Activated T-cell treated with anti-CD3 and anti-CD28 coated beads, Interleukin-2, amount 50 U/mL, for 72 hours (primary cell): ENCODE results near the gene NOX4. TPM values are rescaled to one million over a fixed set of nuclear protein-coding genes. Genes with fewer than 3 reads are reported as not detected.

Experiments used
- ATAC-seq, 2 donors: fragments of 150-1000 bp; cut with Tn5 transposase; replicated peaks in 1 of 2; 2 replicates each; pipeline ENCODE4 v1.10.0; 2021; ENCODE audit warnings: moderate library complexity in 2 of 2, mild to moderate bottlenecking in 1 of 2
- DNase-seq, 2 donors: peaks; one replicate each; pipeline ENCODE4 v3.0.0; 2021 to 2022; ENCODE audit warnings: mixed read lengths in 1 of 2
- H3K27ac Mint-ChIP-seq: one replicate; pipeline ENCODE4 v1.8.0; 2022; ENCODE audit warnings: mild to moderate bottlenecking, moderate library complexity, mixed read lengths
- H3K27me3 Mint-ChIP-seq: one replicate; pipeline ENCODE4 v1.8.0; 2022; ENCODE audit warnings: low read depth, mixed read lengths
- H3K36me3 Mint-ChIP-seq, 2 donors: one replicate each; pipeline ENCODE4 v1.8.0; 2022; ENCODE audit warnings: mixed read lengths in 2 of 2, mild to moderate bottlenecking in 1 of 2; ENCODE audit not compliant: insufficient read depth in 2 of 2
- H3K4me1 Mint-ChIP-seq: one replicate; pipeline ENCODE4 v1.8.0; 2022; ENCODE audit warnings: low read depth, mixed read lengths
- H3K4me3 Mint-ChIP-seq, 2 donors: one replicate each; pipeline ENCODE4 v1.8.0; 2022; ENCODE audit warnings: mild to moderate bottlenecking in 2 of 2, mixed read lengths in 2 of 2, moderate library complexity in 2 of 2
- H3K9me3 Mint-ChIP-seq, 2 donors: one replicate each; pipeline ENCODE4 v1.8.0; 2022; ENCODE audit warnings: mixed read lengths in 2 of 2
- total RNA-seq, 2 donors: library from RNA; stranded (reverse); gene quantifications; one replicate each; pipeline ENCODE4 v1.2.3, GENCODE V29; 2022

Gene NOX4
- total RNA-seq, 2 donors from 2014 or later = not detected

GRCh38 chr11:89500336-89500735, 9.2 kb upstream of the NOX4 start:
- DNase-seq (no peak), ATAC-seq (no peak)
- Mint-ChIP-seq H3K4me1 (no peaks in the 10 kb centered on the region), H3K9me3 (peaks cover 0 to 3% of the 10 kb centered on the region in 2 donors), H3K27me3 (no peaks in the 10 kb centered on the region), H3K4me3 (no peak overlapping the region), H3K36me3 (no peaks in the 10 kb centered on the region), H3K27ac (no peak overlapping the region)

- no peak overlapping the region for H3K27ac Mint-ChIP-seq
Observed at GRCh38 chr11:89498845-89499448, 7.8 kb upstream of the NOX4 start.

GRCh38 chr11:89495951-89496350, 4.8 kb upstream of the NOX4 start:
- no peak overlapping the region for H3K4me3 Mint-ChIP-seq
- H3K27me3 Mint-ChIP-seq = peaks cover 7% of the 10 kb centered on the region
- no peak overlapping the region for H3K27ac Mint-ChIP-seq
- ATAC-seq (no peak), DNase-seq (no peak)
- no peaks in the 10 kb centered on the region for H3K4me1 Mint-ChIP-seq
- H3K36me3 Mint-ChIP-seq = no peaks in the 10 kb centered on the region
- no peaks in the 10 kb centered on the region for H3K9me3 Mint-ChIP-seq

More at GRCh38 chr11:89498845-89499448, 7.8 kb upstream of the NOX4 start:
- no peak overlapping the region for H3K4me3 Mint-ChIP-seq
- DNase-seq (no peak), ATAC-seq (no peak)
- no peaks in the 10 kb centered on the region for H3K4me1 Mint-ChIP-seq
- H3K27me3 Mint-ChIP-seq = no peaks in the 10 kb centered on the region
- H3K9me3 Mint-ChIP-seq = peaks cover 0 to 1% of the 10 kb centered on the region in 2 donors
- no peaks in the 10 kb centered on the region for H3K36me3 Mint-ChIP-seq

GRCh38 chr11:89493431-89493830, 2.3 kb upstream of the NOX4 start:
- DNase-seq = no peak
- H3K36me3 Mint-ChIP-seq = peaks cover 0 to 1% of the 10 kb centered on the region in 2 donors

GRCh38 chr11:89490602-89490980, 584 bp downstream of the NOX4 start:
- Mint-ChIP-seq H3K27me3 (peaks cover 19% of the 10 kb centered on the region), H3K36me3 (peaks cover 0 to 1% of the 10 kb centered on the region in 2 donors), H3K4me3 (no peak overlapping the region), H3K4me1 (no peaks in the 10 kb centered on the region), H3K27ac (no peak overlapping the region), H3K9me3 (no peaks in the 10 kb centered on the region)
- no peak for DNase-seq
- no peak for ATAC-seq

More at GRCh38 chr11:89493431-89493830, 2.3 kb upstream of the NOX4 start:
- H3K27me3 Mint-ChIP-seq = peaks cover 19% of the 10 kb centered on the region
- ATAC-seq = no peak
- no peaks in the 10 kb centered on the region for H3K9me3 Mint-ChIP-seq
- no peaks in the 10 kb centered on the region for H3K4me1 Mint-ChIP-seq
- H3K4me3 Mint-ChIP-seq = no peak overlapping the region
- H3K27ac Mint-ChIP-seq = no peak overlapping the region

- H3K9me3 Mint-ChIP-seq = no peaks in the 10 kb centered on the region
- DNase-seq = no peak
- H3K4me1 Mint-ChIP-seq = no peaks in the 10 kb centered on the region
- no peak overlapping the region for H3K4me3 Mint-ChIP-seq
- H3K27ac Mint-ChIP-seq = no peak overlapping the region
- peaks cover 0 to 1% of the 10 kb centered on the region in 2 donors for H3K36me3 Mint-ChIP-seq
- H3K27me3 Mint-ChIP-seq = peaks cover 19% of the 10 kb centered on the region
- no peak for ATAC-seq
Observed at GRCh38 chr11:89489930-89490329, 1.2 kb downstream of the NOX4 start.

- no peak overlapping the region for H3K27ac Mint-ChIP-seq
Observed at GRCh38 chr11:89487016-89487415, 4.2 kb downstream of the NOX4 start.

GRCh38 chr11:89484896-89485295, 6.3 kb downstream of the NOX4 start:
- Mint-ChIP-seq H3K9me3 (no peaks in the 10 kb centered on the region), H3K4me1 (no peaks in the 10 kb centered on the region), H3K4me3 (no peak overlapping the region), H3K27me3 (peaks cover 1% of the 10 kb centered on the region), H3K36me3 (no peaks in the 10 kb centered on the region), H3K27ac (no peak overlapping the region)
- DNase-seq = no peak
- ATAC-seq = no peak

More at GRCh38 chr11:89487016-89487415, 4.2 kb downstream of the NOX4 start:
- peaks cover 18% of the 10 kb centered on the region for H3K27me3 Mint-ChIP-seq
- ATAC-seq (no peak), DNase-seq (no peak)
- H3K9me3 Mint-ChIP-seq = no peaks in the 10 kb centered on the region
- H3K4me3 Mint-ChIP-seq = no peak overlapping the region
- H3K4me1 Mint-ChIP-seq = no peaks in the 10 kb centered on the region
- peaks cover 0 to 1% of the 10 kb centered on the region in 2 donors for H3K36me3 Mint-ChIP-seq

- DNase-seq = no peak
- ATAC-seq = no peak
- Mint-ChIP-seq H3K4me1 (no peaks in the 10 kb centered on the region), H3K4me3 (no peak overlapping the region), H3K27ac (no peak overlapping the region), H3K27me3 (no peaks in the 10 kb centered on the region), H3K36me3 (no peaks in the 10 kb centered on the region), H3K9me3 (peaks cover 2 to 3% of the 10 kb centered on the region in 2 donors)
Observed at GRCh38 chr11:89477175-89477574, 14.0 kb downstream of the NOX4 start.

GRCh38 chr11:89463266-89463780, 27.9 kb downstream of the NOX4 start:
- ATAC-seq (no peak), DNase-seq (no peak)
- H3K4me3 Mint-ChIP-seq = no peak overlapping the region
- H3K27ac Mint-ChIP-seq = no peak overlapping the region
- no peaks in the 10 kb centered on the region for H3K27me3 Mint-ChIP-seq
- H3K36me3 Mint-ChIP-seq = no peaks in the 10 kb centered on the region
- H3K4me1 Mint-ChIP-seq = no peaks in the 10 kb centered on the region
- peaks cover 2 to 4% of the 10 kb centered on the region in 2 donors for H3K9me3 Mint-ChIP-seq

GRCh38 chr11:89458716-89459115, 32.5 kb downstream of the NOX4 start:
- Mint-ChIP-seq H3K4me3 (no peak overlapping the region), H3K36me3 (no peaks in the 10 kb centered on the region), H3K27me3 (no peaks in the 10 kb centered on the region), H3K4me1 (no peaks in the 10 kb centered on the region), H3K27ac (no peak overlapping the region), H3K9me3 (peaks cover 4 to 7% of the 10 kb centered on the region in 2 donors)
- ATAC-seq = no peak
- no peak for DNase-seq

GRCh38 chr11:89457190-89457589, 34.0 kb downstream of the NOX4 start:
- ATAC-seq = no peak
- H3K27me3 Mint-ChIP-seq = no peaks in the 10 kb centered on the region

GRCh38 chr11:89456681-89457080, 34.5 kb downstream of the NOX4 start:
- no peaks in the 10 kb centered on the region for H3K4me1 Mint-ChIP-seq
- H3K36me3 Mint-ChIP-seq = no peaks in the 10 kb centered on the region
- DNase-seq (no peak), ATAC-seq (no peak)
- no peak overlapping the region for H3K27ac Mint-ChIP-seq
- H3K27me3 Mint-ChIP-seq = no peaks in the 10 kb centered on the region
- peaks cover 4 to 7% of the 10 kb centered on the region in 2 donors for H3K9me3 Mint-ChIP-seq
- H3K4me3 Mint-ChIP-seq = no peak overlapping the region

More at GRCh38 chr11:89457190-89457589, 34.0 kb downstream of the NOX4 start:
- no peak overlapping the region for H3K4me3 Mint-ChIP-seq
- no peaks in the 10 kb centered on the region for H3K4me1 Mint-ChIP-seq
- H3K9me3 Mint-ChIP-seq = peaks cover 4 to 7% of the 10 kb centered on the region in 2 donors
- DNase-seq = no peak
- no peak overlapping the region for H3K27ac Mint-ChIP-seq
- no peaks in the 10 kb centered on the region for H3K36me3 Mint-ChIP-seq

- Mint-ChIP-seq H3K9me3 (peaks cover 0 to 5% of the 10 kb centered on the region in 2 donors), H3K27ac (no peak overlapping the region), H3K27me3 (no peaks in the 10 kb centered on the region), H3K36me3 (no peaks in the 10 kb centered on the region), H3K4me3 (no peak overlapping the region), H3K4me1 (no peaks in the 10 kb centered on the region)
- DNase-seq = no peak
- no peak for ATAC-seq
Observed at GRCh38 chr11:89452780-89453179, 38.4 kb downstream of the NOX4 start.
